Testis (tissue), 3 donors: Measurements from ENCODE around the gene SSBP2. TPM values are rescaled to one million over a fixed set of nuclear protein-coding genes. Genes with fewer than 3 reads are reported as not detected.

Source experiments
- DNase-seq: peaks from one replicate; pipeline ENCODE4 v3.0.0-alpha.2; 2019
- H3K27ac ChIP-seq, 2 donors: fragments of 200-600 bp; sonication (generic); one replicate each; pipeline ENCODE4 v1.5.1; 2019
- H3K27me3 ChIP-seq: fragments of 200-600 bp; sonication (generic); one replicate; pipeline ENCODE4 v1.5.1; 2019
- H3K36me3 ChIP-seq: fragments of 200-600 bp; sonication (generic); one replicate; pipeline ENCODE4 v1.5.1; 2017; ENCODE audit warnings: low read depth; ENCODE audit errors: missing control alignments
- H3K4me1 ChIP-seq: fragments of 200-600 bp; sonication (generic); one replicate; pipeline ENCODE4 v1.5.1; 2019
- H3K4me3 ChIP-seq, 2 donors: fragments of 200-600 bp; sonication (generic); one replicate each; pipeline ENCODE4 v1.5.1; 2017 to 2019
- H3K9me3 ChIP-seq: fragments of 200-600 bp; sonication (generic); one replicate; pipeline ENCODE4 v1.5.1; 2017
- CTCF ChIP-seq, 3 experiments: fragments of 450-650 bp in 2 of 3; fragments of 200-600 bp in 1 of 3; sonication (generic) in 1 of 3; IDR thresholded peaks; one replicate each; pipeline ENCODE4 v1.5.1; 2016 to 2019; ENCODE audit warnings: antibody characterized with exemption in 3 of 3, mild to moderate bottlenecking in 2 of 3, moderate library complexity in 1 of 3
- POLR2A ChIP-seq: fragments of 450-650 bp; IDR thresholded peaks from one replicate; pipeline ENCODE4 v1.6.1; 2017; ENCODE audit warnings: antibody characterized with exemption, mild to moderate bottlenecking, moderate library complexity
- WGBS, 2 donors: methylation state at CpG; one replicate each; pipeline ENCODE4 v1.1.5; 2018; 5-methylcytosine and 5-hydroxymethylcytosine counted together
- intact Hi-C: fragments of 100-400 bp; cut with DNase I; formaldehyde crosslinking; loops from one replicate; pipeline ENCODE4 v1.15.1; 2023; ENCODE audit warnings: low total_unique reads
- polyA plus RNA-seq: library from polyadenylated mRNA; stranded (reverse); fragments of 350-450 nt; fragmentation: Illumina TruSeq; extraction: RNeasy Lipid Tissue Mini Kit (QIAGEN cat#74804); gene quantifications from one replicate; pipeline ENCODE4 v1.2.3, GENCODE V29; 2014; ENCODE audit warnings: low read depth, low replicate concordance; ENCODE audit not compliant: insufficient read depth
- total RNA-seq, 2 donors: library from RNA; depleted of rRNA; stranded (reverse); fragments of >200 nt; gene quantifications; one replicate each; pipeline ENCODE4 v1.2.3, GENCODE V29; 2016

The SSBP2 gene
- total and polyA plus RNA-seq, 3 donors from 2014 or later: 17.5 to 27.6 (median 22.7) TPM

GRCh38 chr5:81525690-81526089, 225.2 kb downstream of the SSBP2 start:
- no peak for DNase-seq
- intact Hi-C loops: no loop called here
- TF ChIP-seq POLR2A (no peak), CTCF (IDR thresholded peaks at IDR 0.05) (no peak)
- Histone ChIP-seq H3K4me1 (no peaks in the 10 kb centered on the region), H3K27me3 (no peaks in the 10 kb centered on the region), H3K27ac (no peak overlapping the region), H3K9me3 (no peaks in the 10 kb centered on the region), H3K36me3 (no peaks in the 10 kb centered on the region), H3K4me3 (no peak overlapping the region)
- 68 to 75% methylated on average over 2 of the region's 2 CpGs for WGBS, 2 donors

GRCh38 chr5:81524015-81524414, 226.9 kb downstream of the SSBP2 start:
- Histone ChIP-seq H3K27ac (no peak overlapping the region), H3K4me1 (no peaks in the 10 kb centered on the region), H3K9me3 (no peaks in the 10 kb centered on the region), H3K36me3 (no peaks in the 10 kb centered on the region), H3K4me3 (no peak overlapping the region), H3K27me3 (no peaks in the 10 kb centered on the region)
- intact Hi-C loops: no loop called here
- DNase-seq: no peak
- TF ChIP-seq POLR2A (no peak), CTCF (IDR thresholded peaks at IDR 0.05) (no peak)

- TF ChIP-seq POLR2A (no peak), CTCF (IDR thresholded peaks at IDR 0.05) (no peak)
- no peaks in the 10 kb centered on the region for H3K4me1 ChIP-seq
- intact Hi-C loops: no loop called here
- no peak for DNase-seq
- WGBS, 2 donors: 92 to 95% methylated on average over 1 of the region's 1 CpG
- no peaks in the 10 kb centered on the region for H3K27me3 ChIP-seq
- H3K36me3 ChIP-seq: no peaks in the 10 kb centered on the region
- no peak overlapping the region for H3K4me3 ChIP-seq
- no peaks in the 10 kb centered on the region for H3K9me3 ChIP-seq
- no peak overlapping the region for H3K27ac ChIP-seq
These were observed 228.3 kb downstream of the SSBP2 start for GRCh38 chr5:81522571-81522970.

- Histone ChIP-seq H3K27me3 (no peaks in the 10 kb centered on the region), H3K27ac (no peak overlapping the region), H3K36me3 (no peaks in the 10 kb centered on the region), H3K4me3 (no peak overlapping the region), H3K4me1 (no peaks in the 10 kb centered on the region), H3K9me3 (no peaks in the 10 kb centered on the region)
- no peak for DNase-seq
- TF ChIP-seq CTCF (IDR thresholded peaks at IDR 0.05) (no peak), POLR2A (no peak)
- intact Hi-C loops: no loop called here
These were observed 230.1 kb downstream of the SSBP2 start for GRCh38 chr5:81520769-81521168.

- Histone ChIP-seq H3K27ac (no peak overlapping the region), H3K4me1 (no peaks in the 10 kb centered on the region), H3K27me3 (no peaks in the 10 kb centered on the region), H3K36me3 (no peaks in the 10 kb centered on the region), H3K4me3 (no peak overlapping the region), H3K9me3 (no peaks in the 10 kb centered on the region)
- TF ChIP-seq CTCF (IDR thresholded peaks at IDR 0.05): no peak
- TF ChIP-seq POLR2A: no peak
- WGBS, 2 donors: 85 to 100% methylated on average over 2 of the region's 2 CpGs
- intact Hi-C loops: no loop called here
- no peak for DNase-seq
These were observed 231.5 kb downstream of the SSBP2 start for GRCh38 chr5:81519217-81519905.
